Endometrial microvascular endothelial cells (primary cell): ENCODE data around the gene SRGAP1. TPM values are rescaled to one million over a fixed set of nuclear protein-coding genes. Genes with fewer than 3 reads are reported as not detected.
"Not testable (repeated sequence)": the region's sequence is repeated elsewhere in the genome, so short reads cannot be mapped to it uniquely, and the experiment has no call there.

Experiments used
- in situ Hi-C: cut with HindIII; loops from 2 replicates; pipeline ENCODE4 v1.10.0; 2017; ENCODE audit warnings: low sequenced_read_pairs, low pct_unique_long_range_greater_than_20kb; ENCODE audit errors: inconsistent ontology term
- total RNA-seq: library from RNA; depleted of rRNA; stranded (reverse); fragments of >200 nt; gene quantifications from one replicate; pipeline ENCODE4 v1.2.3, GENCODE V29; 2015; ENCODE audit errors: inconsistent ontology term

Gene SRGAP1
- total RNA-seq, 1 donor from 2014 or later: 8.4 TPM

GRCh38 chr12:64160021-64160710, 315.7 kb downstream of the SRGAP1 start:
- in situ Hi-C loops: no loop called here

GRCh38 chr12:64160711-64161060, 316.2 kb downstream of the SRGAP1 start:
- in situ Hi-C loops: no loop called here

- in situ Hi-C loops: not testable (repeated sequence)
Observed at GRCh38 chr12:64166606-64167005, 322.1 kb downstream of the SRGAP1 start.

GRCh38 chr12:64167041-64167440, 322.5 kb downstream of the SRGAP1 start:
- in situ Hi-C loops: not testable (repeated sequence)

GRCh38 chr12:64170024-64170423, 325.5 kb downstream of the SRGAP1 start:
- in situ Hi-C loops: no loop called here

- in situ Hi-C loops: no loop called here
Observed at GRCh38 chr12:64170730-64171129, 326.2 kb downstream of the SRGAP1 start.

GRCh38 chr12:64171715-64172114, 327.2 kb downstream of the SRGAP1 start:
- in situ Hi-C loops: no loop called here

- in situ Hi-C loops: no loop called here
Observed at GRCh38 chr12:64172143-64172970, 327.9 kb downstream of the SRGAP1 start.

- in situ Hi-C loops: no loop called here
Observed at GRCh38 chr12:64173456-64173855, 329.0 kb downstream of the SRGAP1 start.

- in situ Hi-C loops: no loop called here
Observed at GRCh38 chr12:64175254-64175945, 330.9 kb downstream of the SRGAP1 start.

GRCh38 chr12:64177001-64177400, 332.5 kb downstream of the SRGAP1 start:
- in situ Hi-C loops: no loop called here

- in situ Hi-C loops: no loop called here
Observed at GRCh38 chr12:64178122-64178521, 333.6 kb downstream of the SRGAP1 start.

- in situ Hi-C loops: no loop called here
Observed at GRCh38 chr12:64180951-64181350, 336.5 kb downstream of the SRGAP1 start.

- in situ Hi-C loops: no loop called here
Observed at GRCh38 chr12:64181430-64182291, 337.2 kb downstream of the SRGAP1 start.

GRCh38 chr12:64184216-64184615, 339.7 kb downstream of the SRGAP1 start:
- in situ Hi-C loops: no loop called here

- in situ Hi-C loops: no loop called here
Observed at GRCh38 chr12:64186789-64187188, 342.3 kb downstream of the SRGAP1 start.

- in situ Hi-C loops: no loop called here
Observed at GRCh38 chr12:64187370-64187769, 342.9 kb downstream of the SRGAP1 start.

- in situ Hi-C loops: no loop called here
Observed at GRCh38 chr12:64187794-64188193, 343.3 kb downstream of the SRGAP1 start.

GRCh38 chr12:64189530-64189929, 345.0 kb downstream of the SRGAP1 start:
- in situ Hi-C loops: no loop called here
